Endothelial cell of umbilical vein (primary cell): ENCODE data around the gene CCDC187. TPM values are rescaled to one million over a fixed set of nuclear protein-coding genes. Genes with fewer than 3 reads are reported as not detected.

Experiments used
- BruUV-seq: library from RNA; stranded (reverse); fragments of 400-500 nt; replicated peaks from 2 replicates; lab custom pipeline; 2021; lab: Mats Ljungman, UMichigan
- CTCF ChIA-PET: fragments of 300-600, 350-600 bp; sonication (Branson Sonifier 250); formaldehyde crosslinking; loops from one replicate; lab custom pipeline; 2021; ENCODE audit warnings: antibody characterized with exemption, inconsistent platforms; lab: Charles Lee
- POLR2A ChIA-PET: fragments of 300-600, 350-600 bp; sonication (Branson Sonifier 250); formaldehyde crosslinking; loops from one replicate; lab custom pipeline; 2021; ENCODE audit warnings: antibody characterized with exemption, inconsistent platforms; lab: Charles Lee
- DNase-seq: peaks from one replicate; pipeline ENCODE4 v3.0.0-alpha.2; 2011; ENCODE audit warnings: low read depth, low spot score
- FAIRE-seq: peaks from 2 replicates; lab custom pipeline; 2011; peaks lifted over from hg19 to GRCh38; lab: Jason Lieb, UNC
- H2AFZ ChIP-seq: 2 replicates; pipeline ENCODE4 v1.6.0; 2012; ENCODE audit warnings: low read depth, low read length, control low read depth, inconsistent platforms
- H3K27ac ChIP-seq: 2 replicates; pipeline ENCODE4 v1.5.1; 2011; ENCODE audit warnings: low read depth, mild to moderate bottlenecking, control low read depth, low read length, moderate library complexity; ENCODE audit not compliant: insufficient read depth
- H3K27me3 ChIP-seq, 2 experiments: 2 replicates each; pipeline versions ENCODE4 v1.6.0 to v1.6.1; 2011; ENCODE audit warnings: low read length in 2 of 2, mixed read lengths in 1 of 2; ENCODE audit not compliant: control insufficient read depth in 2 of 2, insufficient read depth in 2 of 2
- H3K36me3 ChIP-seq, 2 experiments: 2 replicates in 1 of 2; 3 replicates in 1 of 2; pipeline ENCODE4 v1.5.1; 2011; ENCODE audit warnings: low read length in 2 of 2, mild to moderate bottlenecking in 1 of 2, moderate library complexity in 1 of 2; ENCODE audit not compliant: control insufficient read depth in 2 of 2, insufficient read depth in 2 of 2; ENCODE audit errors: extremely low read depth in 1 of 2
- H3K4me1 ChIP-seq: 3 replicates; pipeline ENCODE4 v1.5.1; 2011; ENCODE audit warnings: mild to moderate bottlenecking, low read length; ENCODE audit not compliant: control insufficient read depth, insufficient read depth; ENCODE audit errors: extremely low read depth
- H3K4me2 ChIP-seq: 2 replicates; pipeline ENCODE4 v1.6.1; 2011; ENCODE audit warnings: low read length, control low read depth, mixed read lengths; ENCODE audit not compliant: insufficient read depth
- H3K4me3 ChIP-seq, 3 experiments: fragments of 200-600 bp in 1 of 3; sonication (generic), shearing (Covaris generic) in 1 of 3; replicated peaks in 1 of 3; 2 replicates each; pipeline ENCODE4 v1.5.1; 2011 to 2016; ENCODE audit warnings: control low read depth in 3 of 3, low read length in 3 of 3, mild to moderate bottlenecking in 2 of 3, inconsistent platforms in 1 of 3, low read depth in 1 of 3, moderate library complexity in 1 of 3; ENCODE audit not compliant: insufficient read depth in 1 of 3
- H3K79me2 ChIP-seq: 2 replicates; pipeline ENCODE4 v1.6.0; 2012; ENCODE audit warnings: low read length, inconsistent platforms; ENCODE audit not compliant: control insufficient read depth, insufficient read depth
- H3K9ac ChIP-seq: replicated peaks from 2 replicates; pipeline ENCODE3; 2011; ENCODE audit warnings: low read length, control low read depth; ENCODE audit not compliant: insufficient read depth; ENCODE audit errors: extremely low read depth
- H3K9me1 ChIP-seq: replicated peaks from 3 replicates; pipeline ENCODE4 v1.6.0; 2011; ENCODE audit warnings: mild to moderate bottlenecking, low read length; ENCODE audit not compliant: control insufficient read depth, insufficient read depth; ENCODE audit errors: extremely low read depth
- H3K9me3 ChIP-seq: replicated peaks from 2 replicates; pipeline ENCODE4 v1.5.1; 2012; ENCODE audit warnings: low read length, inconsistent platforms; ENCODE audit not compliant: control insufficient read depth, insufficient read depth
- H4K20me1 ChIP-seq: replicated peaks from 2 replicates; pipeline ENCODE3; 2011; ENCODE audit warnings: mild to moderate bottlenecking, low read length; ENCODE audit not compliant: control insufficient read depth, insufficient read depth; ENCODE audit errors: extremely low read depth
- EZH2 ChIP-seq: IDR thresholded peaks from 2 replicates; pipeline ENCODE4 v1.6.1; 2012; ENCODE audit warnings: borderline replicate concordance, low read depth, mild to moderate bottlenecking, moderate library complexity, low read length, inconsistent platforms; ENCODE audit not compliant: severe bottlenecking
- FOS ChIP-seq: IDR thresholded peaks from 2 replicates; pipeline ENCODE4 v1.6.1; 2011; ENCODE audit warnings: mild to moderate bottlenecking, low read length, moderate library complexity, borderline replicate concordance; ENCODE audit not compliant: insufficient read depth
- GATA2 ChIP-seq: IDR thresholded peaks from 2 replicates; pipeline ENCODE4 v1.7.0; 2011; ENCODE audit warnings: low read depth, mild to moderate bottlenecking, moderate library complexity, mixed read lengths, low read length; ENCODE audit not compliant: insufficient read length, insufficient read depth
- JUN ChIP-seq: IDR thresholded peaks from 2 replicates; pipeline ENCODE4 v1.6.1; 2011; ENCODE audit warnings: borderline replicate concordance, low read depth; ENCODE audit not compliant: insufficient read length, insufficient read depth
- MAX ChIP-seq: IDR thresholded peaks from 2 replicates; pipeline ENCODE4 v1.6.1; 2011; ENCODE audit not compliant: insufficient read depth, insufficient read length
- MYC ChIP-seq: IDR thresholded peaks from one replicate; pipeline ENCODE4 v1.6.1; 2011; ENCODE audit warnings: mild to moderate bottlenecking, low read depth, low read length
- POLR2A ChIP-seq: IDR thresholded peaks from 2 replicates; pipeline ENCODE4 v1.6.1; 2012; ENCODE audit warnings: low read depth, mild to moderate bottlenecking, control low read depth, low read length
- POLR2AphosphoS5 ChIP-seq: IDR thresholded peaks from 2 replicates; pipeline ENCODE4 v1.6.1; 2012; ENCODE audit warnings: low read depth, mild to moderate bottlenecking, control low read depth, low read length, moderate library complexity; ENCODE audit not compliant: insufficient read depth
- dilution Hi-C: fragments of 300-500 bp; cut with MboI; formaldehyde crosslinking; loops from one replicate; pipeline ENCODE4 v1.15.0; 2019; ENCODE audit warnings: low sequenced_read_pairs; ENCODE audit not compliant: extremely low pct_ligation_motif_present
- intact Hi-C: fragments of 100-400 bp; cut with micrococcal nuclease; formaldehyde crosslinking; loops from one replicate; pipeline ENCODE4 v1.10.0; 2022
- polyA plus RNA-seq, 4 experiments: library from polyadenylated mRNA; depleted of rRNA in 3 of 4; stranded (reverse) in 3 of 4; unstranded in 1 of 4; fragments of >200 nt; gene quantifications; 2 replicates each; pipeline versions ENCODE4 v1.2.1 to v1.2.3, GENCODE V29; 2011 to 2012; ENCODE audit warnings: missing spikeins in 1 of 4
- total RNA-seq: library from RNA; stranded (reverse); gene quantifications from 2 replicates; pipeline ENCODE4 v1.2.3, GENCODE V29; 2021
- TF ChIP-seq, protein P1 (sequence below), 2 donors: IDR thresholded peaks; 1 replicate in 1 of 2; 2 replicates in 1 of 2; pipeline ENCODE4 v1.5.1; 2011; ENCODE audit warnings: low read length in 2 of 2, mild to moderate bottlenecking in 2 of 2, moderate library complexity in 2 of 2, control low read depth in 1 of 2, inconsistent platforms in 1 of 2, low read depth in 1 of 2; ENCODE audit not compliant: insufficient read depth in 1 of 2; ENCODE audit errors: extremely low read depth in 1 of 2

CCDC187 gene
- total and polyA plus RNA-seq, 2 donors (not counting 3 experiments of a cell fraction or from before 2014, with no cell fraction given), result not detected

GRCh38 chr9:136242248-136242647 lies 61.6 kb downstream of the CCDC187 start:
- DNase-seq (no peak), FAIRE-seq (no peak)
- peaks cover 0 to 3% of the 10 kb centered on the region in 2 experiments for H3K27me3 ChIP-seq
- H2AFZ ChIP-seq, result no peak overlapping the region
- intact Hi-C loops, result no loop called here
- H3K4me2 ChIP-seq, result no peak overlapping the region
- no peak overlapping the region for H3K4me3 ChIP-seq
- H3K9ac ChIP-seq, result no peak overlapping the region
- no peaks in the 10 kb centered on the region for H4K20me1 ChIP-seq
- H3K36me3 ChIP-seq, result no peaks in the 10 kb centered on the region
- H3K9me3 ChIP-seq, result no peaks in the 10 kb centered on the region
- H3K9me1 ChIP-seq, result no peaks in the 10 kb centered on the region
- TF ChIP-seq MAX, result no peak
- no peak for TF ChIP-seq GATA2
- TF ChIP-seq JUN, result no peak
- no peak for TF ChIP-seq POLR2A
- no peak for TF ChIP-seq EZH2
- TF ChIP-seq FOS, result no peak
- dilution Hi-C loops, result no loop called here
- H3K27ac ChIP-seq, result no peak overlapping the region
- CTCF ChIA-PET, result interaction anchor here (1.1 to 1.4 kb wide), 2 partner anchors 15 to 101 kb away, joined by 3 to 9 read pairs; no protein-coding TSS in a partner anchor
- POLR2A ChIA-PET, result no interaction called here
- H3K79me2 ChIP-seq, result peaks cover 22% of the 10 kb centered on the region
- BruUV-seq, result no TSS peak
- peaks cover 9% of the 10 kb centered on the region for H3K4me1 ChIP-seq

- TF ChIP-seq GATA2 (no peak), POLR2AphosphoS5 (no peak), FOS (no peak), JUN (no peak), POLR2A (no peak), MYC (no peak), MAX (no peak), EZH2 (no peak)
- TF ChIP-seq, protein P1, sequence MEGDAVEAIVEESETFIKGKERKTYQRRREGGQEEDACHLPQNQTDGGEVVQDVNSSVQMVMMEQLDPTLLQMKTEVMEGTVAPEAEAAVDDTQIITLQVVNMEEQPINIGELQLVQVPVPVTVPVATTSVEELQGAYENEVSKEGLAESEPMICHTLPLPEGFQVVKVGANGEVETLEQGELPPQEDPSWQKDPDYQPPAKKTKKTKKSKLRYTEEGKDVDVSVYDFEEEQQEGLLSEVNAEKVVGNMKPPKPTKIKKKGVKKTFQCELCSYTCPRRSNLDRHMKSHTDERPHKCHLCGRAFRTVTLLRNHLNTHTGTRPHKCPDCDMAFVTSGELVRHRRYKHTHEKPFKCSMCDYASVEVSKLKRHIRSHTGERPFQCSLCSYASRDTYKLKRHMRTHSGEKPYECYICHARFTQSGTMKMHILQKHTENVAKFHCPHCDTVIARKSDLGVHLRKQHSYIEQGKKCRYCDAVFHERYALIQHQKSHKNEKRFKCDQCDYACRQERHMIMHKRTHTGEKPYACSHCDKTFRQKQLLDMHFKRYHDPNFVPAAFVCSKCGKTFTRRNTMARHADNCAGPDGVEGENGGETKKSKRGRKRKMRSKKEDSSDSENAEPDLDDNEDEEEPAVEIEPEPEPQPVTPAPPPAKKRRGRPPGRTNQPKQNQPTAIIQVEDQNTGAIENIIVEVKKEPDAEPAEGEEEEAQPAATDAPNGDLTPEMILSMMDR (IDR thresholded peaks at IDR 0.05; ENCODE audit: extremely low read depth in 1 of 2, insufficient read depth in 1 of 2, low read depth in 1 of 2, low read length in 2 of 2), result no peak
- Histone ChIP-seq H4K20me1 (no peaks in the 10 kb centered on the region), H3K27me3 (peaks cover 0 to under 1% of the 10 kb centered on the region in 2 experiments), H2AFZ (no peak overlapping the region), H3K4me2 (no peak overlapping the region), H3K4me3 (no peak overlapping the region), H3K9me3 (no peaks in the 10 kb centered on the region), H3K27ac (no peak overlapping the region), H3K9ac (no peak overlapping the region), H3K4me1 (peaks cover 9% of the 10 kb centered on the region), H3K9me1 (no peaks in the 10 kb centered on the region), H3K36me3 (no peaks in the 10 kb centered on the region), H3K79me2 (peaks cover 22% of the 10 kb centered on the region)
- FAIRE-seq (no peak), DNase-seq (no peak)
- BruUV-seq, result no TSS peak
- POLR2A ChIA-PET, result no interaction called here
- dilution Hi-C loops (no loop called here), intact Hi-C loops (no loop called here)
- CTCF ChIA-PET, result no interaction called here
Observed at GRCh38 chr9:136241542-136241941, 62.4 kb downstream of the CCDC187 start.
